Uterus (tissue), 4 donors: Measurements from ENCODE around the gene PCNX3. TPM values are rescaled to one million over a fixed set of nuclear protein-coding genes. Genes with fewer than 3 reads are reported as not detected.

Source experiments
- DNase-seq, 2 donors: peaks; one replicate each; pipeline ENCODE4 v3.0.0-alpha.2; 2019 to 2020
- H3K27ac ChIP-seq, 2 donors: fragments of 200-600 bp; sonication (generic); 1 replicate in 1 of 2; 2 replicates in 1 of 2; pipeline ENCODE4 v1.5.1; 2016 to 2018
- H3K27me3 ChIP-seq, 2 donors: fragments of 200-600 bp; sonication (generic); one replicate each; pipeline ENCODE4 v1.5.1; 2018 to 2019; ENCODE audit warnings: control low read depth in 1 of 2
- H3K36me3 ChIP-seq, 2 donors: fragments of 200-600 bp; sonication (generic); one replicate each; pipeline ENCODE4 v1.5.1; 2019; ENCODE audit warnings: control low read depth in 1 of 2
- H3K4me1 ChIP-seq, 2 donors: fragments of 200-600 bp; sonication (generic); one replicate each; pipeline ENCODE4 v1.5.1; 2018 to 2019; ENCODE audit warnings: control low read depth in 1 of 2
- H3K4me3 ChIP-seq, 2 donors: fragments of 200-600 bp; sonication (generic); 1 replicate in 1 of 2; 2 replicates in 1 of 2; pipeline ENCODE4 v1.5.1; 2018 to 2019; ENCODE audit warnings: mild to moderate bottlenecking in 1 of 2
- H3K9me3 ChIP-seq, 2 donors: fragments of 200-600 bp; sonication (generic); one replicate each; pipeline ENCODE4 v1.5.1; 2019; ENCODE audit warnings: control low read depth in 1 of 2
- CTCF ChIP-seq, 4 experiments: fragments of 200-600 bp in 2 of 4; fragments of 450-650 bp in 2 of 4; sonication (generic) in 2 of 4; IDR thresholded peaks; one replicate each; pipeline ENCODE4 v1.5.1; 2016 to 2019; ENCODE audit warnings: antibody characterized with exemption in 4 of 4, mild to moderate bottlenecking in 2 of 4, moderate library complexity in 1 of 4
- POLR2A ChIP-seq, 2 donors: fragments of 450-650 bp; IDR thresholded peaks; one replicate each; pipeline ENCODE4 v1.6.1; 2016; ENCODE audit warnings: antibody characterized with exemption in 2 of 2, mild to moderate bottlenecking in 1 of 2, moderate library complexity in 1 of 2
- intact Hi-C: fragments of 100-400 bp; cut with DNase I; formaldehyde crosslinking; loops from one replicate; pipeline ENCODE4 v1.15.1; 2023; ENCODE audit warnings: low total_unique reads
- total RNA-seq, 4 donors: library from RNA; depleted of rRNA in 3 of 4; stranded (reverse); fragments of >200 nt in 3 of 4; gene quantifications; one replicate each; pipeline versions ENCODE4 v1.1.0 to v1.2.4, GENCODE V29; 2014 to 2023
- donor health status: DM: yes; HTN: yes; CAD: no.

PCNX3 gene
- total RNA-seq, 4 donors from 2014 or later, result 6.8 to 47.4 (median 24.6) TPM

DNA sequence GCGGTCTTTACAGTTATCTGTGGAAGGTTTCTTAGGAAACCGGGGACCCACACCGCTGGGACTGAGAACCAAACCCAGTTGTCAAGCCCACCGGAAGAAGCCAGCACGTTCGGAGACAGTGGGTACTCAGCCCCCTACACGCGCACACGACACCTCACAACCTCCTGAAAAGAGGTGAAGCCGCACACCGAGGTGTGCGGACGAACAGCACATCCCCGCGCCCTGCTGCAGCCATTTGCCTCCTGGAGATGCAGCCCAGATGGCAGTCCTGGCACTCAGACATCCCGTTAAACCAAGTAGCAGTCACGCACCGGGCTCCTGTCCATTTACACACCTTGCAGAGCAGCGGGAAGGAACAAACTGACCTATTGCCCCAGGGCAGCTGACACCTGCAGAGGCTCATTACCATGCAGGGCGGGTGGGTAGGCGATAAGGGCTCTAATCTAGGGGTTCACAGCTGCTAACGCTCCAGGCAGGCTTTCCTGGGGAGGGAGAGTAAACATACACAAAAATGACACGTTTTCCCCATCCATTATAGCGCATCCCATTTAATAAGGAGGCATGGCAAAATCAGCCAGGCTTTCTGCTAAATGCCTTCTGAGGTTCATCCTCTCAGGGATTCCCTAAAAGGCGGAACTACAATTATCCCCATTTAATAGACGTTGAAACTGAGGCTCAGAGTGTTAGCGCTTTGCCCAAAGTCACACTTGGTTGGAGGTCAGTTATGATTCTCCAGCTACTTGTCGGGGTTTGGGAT lies 40.6 kb upstream of the PCNX3 start:
- no peak for DNase-seq
- H3K27me3 ChIP-seq, result no peaks in the 10 kb centered on the region
- no peaks in the 10 kb centered on the region for H3K9me3 ChIP-seq
- H3K36me3 ChIP-seq, result no peaks in the 10 kb centered on the region
- intact Hi-C loops, result no loop called here
- peak overlapping the region; percentile 84 to 92 for H3K27ac ChIP-seq
- H3K4me1 ChIP-seq, result peaks cover 12 to 43% of the 10 kb centered on the region in 2 donors
- TF ChIP-seq POLR2A (IDR thresholded peaks at IDR 0.05) (no peak), CTCF (IDR thresholded peaks at IDR 0.05) (no peak)
- peak overlapping the region; percentile 56 to 70 for H3K4me3 ChIP-seq

DNA sequence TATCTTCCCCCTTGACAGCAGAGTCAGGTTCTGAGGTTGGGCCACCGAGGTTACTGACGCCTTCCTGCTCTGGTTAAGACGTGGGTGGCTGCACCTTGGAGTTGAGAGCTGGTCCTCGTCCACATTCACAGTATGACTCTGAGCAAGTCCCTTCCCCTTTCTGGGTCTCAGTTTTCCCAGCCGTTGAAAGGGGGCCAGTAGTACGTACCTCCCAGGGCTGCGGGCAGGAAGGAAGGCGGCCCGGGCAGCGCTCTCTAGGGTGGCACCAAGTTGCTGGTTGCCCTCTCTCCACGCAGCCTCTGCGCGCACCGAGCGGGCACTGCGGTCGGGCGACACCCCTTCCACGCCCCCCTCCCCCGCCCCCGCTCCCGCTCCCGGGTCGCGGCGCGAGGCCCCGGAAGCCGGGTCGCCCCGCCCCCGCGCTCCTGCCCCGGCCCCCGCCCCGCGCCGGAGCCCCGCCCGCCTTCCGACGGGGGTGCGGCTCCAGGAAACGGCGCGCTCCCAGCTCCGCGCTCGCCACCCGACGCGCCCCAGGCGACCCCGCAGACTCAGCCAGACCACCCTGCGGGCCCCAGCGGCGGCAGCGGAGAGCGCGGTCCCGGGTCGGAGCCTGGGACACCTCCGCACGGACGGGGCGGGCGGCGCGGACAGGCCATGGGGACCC lies 39.9 kb upstream of the PCNX3 start, which contains the start of gene EHBP1L1:
EHBP1L1 (plus strand) TSS at position 486 of the 664 bp plus-strand sequence. CDS start 250 bp downstream, outside the sequence.
- Histone ChIP-seq H3K36me3 (no peaks in the 10 kb centered on the region), H3K27me3 (no peaks in the 10 kb centered on the region), H3K4me3 (peak within 1 kb of the TSS; percentile 56 to 70), H3K27ac (peak within 1 kb of the TSS; percentile 84 to 92), H3K4me1 (peaks cover 12 to 43% of the 10 kb centered on the region in 2 donors), H3K9me3 (no peaks in the 10 kb centered on the region)
- peak; percentile 61 to 71 for DNase-seq
- intact Hi-C loops, result no loop called here
- TF ChIP-seq POLR2A (IDR thresholded peaks at IDR 0.05), result peak in 1 of 2 donors; percentile 49
- no peak for TF ChIP-seq CTCF (IDR thresholded peaks at IDR 0.05)

GRCh38 chr11:65576232-65576866 lies 39.2 kb upstream of the PCNX3 start:
- peaks cover 6 to 40% of the 10 kb centered on the region in 2 donors for H3K4me1 ChIP-seq

DNA sequence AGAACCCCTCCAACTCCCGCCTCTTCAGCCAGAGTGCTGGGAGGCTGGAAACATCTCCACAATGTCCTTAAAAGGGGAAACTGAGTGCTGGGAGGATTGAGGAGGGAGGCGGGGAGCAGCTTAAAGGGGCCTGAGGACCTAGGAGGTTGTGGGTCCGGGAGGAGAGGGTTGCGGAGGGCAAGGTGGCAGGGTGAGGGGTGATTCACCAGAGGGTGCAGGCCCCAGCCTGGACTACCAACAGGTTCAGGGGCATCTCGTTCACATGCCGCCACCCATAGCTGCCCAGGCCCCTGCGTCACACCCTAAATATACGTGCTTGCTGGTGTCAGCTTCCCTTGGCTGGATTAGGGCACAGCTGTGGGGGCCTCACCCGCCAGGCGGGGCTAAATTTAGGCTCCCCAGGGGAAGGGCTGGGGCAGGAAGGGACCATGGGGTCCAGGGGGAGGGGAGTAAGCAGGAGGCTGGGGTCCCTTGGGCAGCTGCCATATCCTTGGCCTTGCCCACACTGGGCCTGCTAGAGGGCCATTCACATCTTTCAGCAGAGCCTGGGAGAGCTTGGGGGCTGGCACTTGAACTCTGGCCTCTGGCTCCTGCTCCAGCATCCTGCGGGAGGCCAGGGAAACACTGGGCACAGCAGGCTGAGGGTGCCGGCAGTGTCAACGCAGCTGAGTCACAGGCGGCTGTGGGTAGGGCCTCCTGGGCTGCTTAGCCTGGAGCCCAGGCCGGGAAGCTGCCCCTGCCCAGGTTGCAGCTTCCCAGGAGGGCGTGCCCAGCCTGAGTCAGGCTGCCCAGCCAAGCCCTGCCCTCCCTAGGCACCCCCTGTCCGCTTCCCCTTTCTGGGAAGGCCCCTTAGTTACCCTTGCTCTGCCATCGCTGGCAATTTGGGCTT lies 38.5 kb upstream of the PCNX3 start:
- H3K4me1 ChIP-seq, result peaks cover 0 to 32% of the 10 kb centered on the region in 2 donors
- H3K9me3 ChIP-seq, result no peaks in the 10 kb centered on the region
- intact Hi-C loops, result no loop called here
- no peaks in the 10 kb centered on the region for H3K27me3 ChIP-seq
- TF ChIP-seq CTCF (IDR thresholded peaks at IDR 0.05), result no peak
- peak; percentile 43 to 44 for TF ChIP-seq POLR2A (IDR thresholded peaks at IDR 0.05)
- H3K4me3 ChIP-seq, result peak overlapping the region; percentile 56 to 70
- H3K36me3 ChIP-seq, result no peaks in the 10 kb centered on the region
- peak overlapping the region; percentile 84 to 92 for H3K27ac ChIP-seq
- DNase-seq, result peak; percentile 65 to 77

More at GRCh38 chr11:65576232-65576866, 39.2 kb upstream of the PCNX3 start:
- no peaks in the 10 kb centered on the region for H3K36me3 ChIP-seq
- H3K4me3 ChIP-seq, result peak overlapping the region; percentile 56 to 70
- intact Hi-C loops, result no loop called here
- peak overlapping the region; percentile 84 to 92 for H3K27ac ChIP-seq
- peak; percentile 56 to 61 for DNase-seq
- no peak for TF ChIP-seq CTCF (IDR thresholded peaks at IDR 0.05)
- TF ChIP-seq POLR2A (IDR thresholded peaks at IDR 0.05), result no peak
- no peaks in the 10 kb centered on the region for H3K9me3 ChIP-seq
- H3K27me3 ChIP-seq, result no peaks in the 10 kb centered on the region
